Fibroblast of lung (primary cell): ENCODE results near the gene THEM4.

ENCODE experiments used
- EZH2 ChIP-seq: IDR thresholded peaks from 2 replicates; pipeline ENCODE4 v1.5.1; 2012; ENCODE audit warnings: low read length, control low read depth, mild to moderate bottlenecking; ENCODE audit errors: missing control alignments
- TF ChIP-seq, protein P1 (sequence below), 2 donors: IDR thresholded peaks in 1 of 2; conservative IDR thresholded peaks in 1 of 2; 1 replicate in 1 of 2; 2 replicates in 1 of 2; pipeline ENCODE4 v1.5.1; 2011 to 2012; ENCODE audit warnings: low read length in 2 of 2, control low read depth in 1 of 2, inconsistent platforms in 1 of 2, low read depth in 1 of 2, mild to moderate bottlenecking in 1 of 2

DNA sequence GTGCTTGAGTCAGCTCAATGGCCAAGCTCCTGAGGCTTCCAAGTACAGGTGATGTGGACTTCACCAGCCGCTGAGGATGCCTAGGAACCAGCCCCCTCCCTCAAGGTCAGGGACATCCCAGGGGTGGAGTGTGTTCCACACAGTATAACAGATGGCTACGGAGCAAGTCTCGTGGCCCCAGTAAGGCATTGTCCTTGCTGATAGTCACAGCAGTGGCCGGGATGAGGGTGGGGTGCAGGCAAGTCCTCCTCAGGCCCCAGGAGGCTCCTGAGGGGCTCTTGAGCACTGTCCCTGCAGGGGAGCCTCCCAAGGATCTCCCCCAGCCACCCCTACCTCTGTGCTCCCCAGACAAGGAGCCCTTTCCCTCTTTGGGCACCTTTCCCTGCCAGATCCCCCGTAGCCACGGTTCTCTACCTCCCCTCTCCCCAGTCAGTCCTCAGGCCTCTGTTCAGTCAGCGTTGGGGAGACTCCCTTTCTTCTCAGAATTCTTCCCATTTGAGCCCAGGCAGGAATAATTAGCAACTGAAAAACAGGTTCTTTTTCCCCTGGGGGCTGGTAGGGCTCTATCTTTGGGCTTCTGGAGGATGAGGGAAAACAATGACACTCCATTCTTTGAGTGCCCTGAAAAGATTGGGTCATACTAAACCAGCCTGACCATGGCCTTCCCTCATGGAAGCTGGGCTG lies 48.7 kb downstream of the THEM4 start:
- TF ChIP-seq, protein P1, sequence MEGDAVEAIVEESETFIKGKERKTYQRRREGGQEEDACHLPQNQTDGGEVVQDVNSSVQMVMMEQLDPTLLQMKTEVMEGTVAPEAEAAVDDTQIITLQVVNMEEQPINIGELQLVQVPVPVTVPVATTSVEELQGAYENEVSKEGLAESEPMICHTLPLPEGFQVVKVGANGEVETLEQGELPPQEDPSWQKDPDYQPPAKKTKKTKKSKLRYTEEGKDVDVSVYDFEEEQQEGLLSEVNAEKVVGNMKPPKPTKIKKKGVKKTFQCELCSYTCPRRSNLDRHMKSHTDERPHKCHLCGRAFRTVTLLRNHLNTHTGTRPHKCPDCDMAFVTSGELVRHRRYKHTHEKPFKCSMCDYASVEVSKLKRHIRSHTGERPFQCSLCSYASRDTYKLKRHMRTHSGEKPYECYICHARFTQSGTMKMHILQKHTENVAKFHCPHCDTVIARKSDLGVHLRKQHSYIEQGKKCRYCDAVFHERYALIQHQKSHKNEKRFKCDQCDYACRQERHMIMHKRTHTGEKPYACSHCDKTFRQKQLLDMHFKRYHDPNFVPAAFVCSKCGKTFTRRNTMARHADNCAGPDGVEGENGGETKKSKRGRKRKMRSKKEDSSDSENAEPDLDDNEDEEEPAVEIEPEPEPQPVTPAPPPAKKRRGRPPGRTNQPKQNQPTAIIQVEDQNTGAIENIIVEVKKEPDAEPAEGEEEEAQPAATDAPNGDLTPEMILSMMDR (conservative IDR thresholded peaks at IDR 0.05 in 1 of 2, IDR thresholded peaks at IDR 0.05 in 1 of 2; ENCODE audit: low read depth in 1 of 2, low read length in 2 of 2) = no peak
- no peak for TF ChIP-seq EZH2
